Vagina (tissue), 2 donors: Measurements from ENCODE around the gene CNGB1. TPM values are rescaled to one million over a fixed set of nuclear protein-coding genes. Genes with fewer than 3 reads are reported as not detected.

Experiments
- DNase-seq, 2 donors: peaks; one replicate each; pipeline ENCODE4 v3.0.0-alpha.2; 2017; ENCODE audit errors: extremely low spot score in 2 of 2
- H3K27ac ChIP-seq: fragments of 200-600 bp; sonication (generic); one replicate; pipeline ENCODE4 v1.5.1; 2019
- H3K27me3 ChIP-seq: fragments of 200-600 bp; sonication (generic); one replicate; pipeline ENCODE4 v1.5.1; 2019
- H3K36me3 ChIP-seq, 2 donors: fragments of 200-600 bp; sonication (generic); one replicate each; pipeline ENCODE4 v1.5.1; 2017 to 2019
- H3K4me1 ChIP-seq: fragments of 200-600 bp; sonication (generic); one replicate; pipeline ENCODE4 v1.5.1; 2019
- H3K4me3 ChIP-seq, 2 donors: fragments of 200-600 bp; sonication (generic); 1 replicate in 1 of 2; 2 replicates in 1 of 2; pipeline ENCODE4 v1.5.1; 2016 to 2019
- H3K9me3 ChIP-seq: fragments of 200-600 bp; sonication (generic); one replicate; pipeline ENCODE4 v1.5.1; 2019
- POLR2A ChIP-seq, 2 donors: fragments of 450-650 bp; IDR thresholded peaks; one replicate each; pipeline ENCODE4 v1.6.1; 2017; ENCODE audit warnings: antibody characterized with exemption in 2 of 2, mild to moderate bottlenecking in 2 of 2, moderate library complexity in 2 of 2
- POLR2AphosphoS5 ChIP-seq, 2 donors: sonication (generic); formaldehyde crosslinking; IDR thresholded peaks; one replicate each; pipeline ENCODE4 v1.9.0; 2017; ENCODE audit warnings: antibody characterized with exemption in 2 of 2, mild to moderate bottlenecking in 2 of 2, low read depth in 1 of 2; ENCODE audit not compliant: insufficient read depth in 1 of 2
- intact Hi-C: fragments of 100-400 bp; cut with DNase I; formaldehyde crosslinking; loops from one replicate; pipeline ENCODE4 v1.15.1; 2023
- total RNA-seq: library from RNA; depleted of rRNA; stranded (reverse); fragments of >200 nt; gene quantifications from one replicate; pipeline ENCODE4 v1.2.3, GENCODE V29; 2016
- TF ChIP-seq, protein P1 (sequence below), 3 experiments: fragments of 450-650 bp in 2 of 3; fragments of 200-600 bp in 1 of 3; sonication (generic) in 1 of 3; IDR thresholded peaks; one replicate each; pipeline ENCODE4 v1.5.1; 2017 to 2019; ENCODE audit warnings: antibody characterized with exemption in 3 of 3, mild to moderate bottlenecking in 2 of 3, moderate library complexity in 2 of 3

Gene CNGB1
- total RNA-seq, 1 donor from 2014 or later: not detected

DNA sequence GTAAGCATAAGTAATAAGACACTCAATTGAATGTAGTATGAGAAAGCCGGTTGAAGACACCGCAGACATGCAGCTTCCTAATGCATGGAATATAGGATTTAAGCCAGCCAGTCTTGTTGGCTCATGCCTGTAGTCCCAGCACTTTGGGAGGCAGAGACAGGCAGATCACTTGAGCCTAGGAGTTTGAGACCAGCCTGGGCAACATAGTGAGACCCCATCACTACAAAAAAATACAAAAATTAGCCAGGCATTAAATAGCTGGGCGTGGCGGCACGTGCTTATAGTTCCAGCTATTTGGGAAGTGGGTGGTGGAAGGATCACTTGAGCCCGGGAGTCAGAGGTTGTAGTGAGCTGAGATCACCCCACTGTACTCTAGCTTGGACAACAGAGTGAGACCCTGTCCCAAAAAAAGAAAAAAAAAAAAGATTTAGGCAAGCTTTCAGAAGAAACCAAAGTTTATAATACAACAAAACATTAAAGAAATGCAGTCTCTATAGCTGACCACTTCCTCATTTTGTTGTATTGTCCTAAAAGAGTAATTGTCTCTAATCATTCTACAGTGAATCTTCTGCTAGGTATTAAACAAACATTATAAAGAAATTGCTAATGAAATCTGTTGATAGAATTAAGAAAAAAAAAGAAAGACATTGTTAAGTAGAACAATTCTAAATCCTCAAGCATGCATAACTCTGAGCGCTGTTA lies 100.0 kb downstream of the CNGB1 start:
- H3K9me3 ChIP-seq: no peaks in the 10 kb centered on the region
- DNase-seq: no peak
- H3K36me3 ChIP-seq: no peaks in the 10 kb centered on the region
- no peak overlapping the region for H3K27ac ChIP-seq
- H3K27me3 ChIP-seq: no peaks in the 10 kb centered on the region
- no peak overlapping the region for H3K4me3 ChIP-seq
- intact Hi-C loops: no loop called here
- no peaks in the 10 kb centered on the region for H3K4me1 ChIP-seq
- TF ChIP-seq, protein P1, sequence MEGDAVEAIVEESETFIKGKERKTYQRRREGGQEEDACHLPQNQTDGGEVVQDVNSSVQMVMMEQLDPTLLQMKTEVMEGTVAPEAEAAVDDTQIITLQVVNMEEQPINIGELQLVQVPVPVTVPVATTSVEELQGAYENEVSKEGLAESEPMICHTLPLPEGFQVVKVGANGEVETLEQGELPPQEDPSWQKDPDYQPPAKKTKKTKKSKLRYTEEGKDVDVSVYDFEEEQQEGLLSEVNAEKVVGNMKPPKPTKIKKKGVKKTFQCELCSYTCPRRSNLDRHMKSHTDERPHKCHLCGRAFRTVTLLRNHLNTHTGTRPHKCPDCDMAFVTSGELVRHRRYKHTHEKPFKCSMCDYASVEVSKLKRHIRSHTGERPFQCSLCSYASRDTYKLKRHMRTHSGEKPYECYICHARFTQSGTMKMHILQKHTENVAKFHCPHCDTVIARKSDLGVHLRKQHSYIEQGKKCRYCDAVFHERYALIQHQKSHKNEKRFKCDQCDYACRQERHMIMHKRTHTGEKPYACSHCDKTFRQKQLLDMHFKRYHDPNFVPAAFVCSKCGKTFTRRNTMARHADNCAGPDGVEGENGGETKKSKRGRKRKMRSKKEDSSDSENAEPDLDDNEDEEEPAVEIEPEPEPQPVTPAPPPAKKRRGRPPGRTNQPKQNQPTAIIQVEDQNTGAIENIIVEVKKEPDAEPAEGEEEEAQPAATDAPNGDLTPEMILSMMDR (IDR thresholded peaks at IDR 0.05): no peak
- TF ChIP-seq POLR2AphosphoS5 (IDR thresholded peaks at IDR 0.05; ENCODE audit: insufficient read depth in 1 of 2, low read depth in 1 of 2) (no peak), POLR2A (IDR thresholded peaks at IDR 0.05) (no peak)

DNA sequence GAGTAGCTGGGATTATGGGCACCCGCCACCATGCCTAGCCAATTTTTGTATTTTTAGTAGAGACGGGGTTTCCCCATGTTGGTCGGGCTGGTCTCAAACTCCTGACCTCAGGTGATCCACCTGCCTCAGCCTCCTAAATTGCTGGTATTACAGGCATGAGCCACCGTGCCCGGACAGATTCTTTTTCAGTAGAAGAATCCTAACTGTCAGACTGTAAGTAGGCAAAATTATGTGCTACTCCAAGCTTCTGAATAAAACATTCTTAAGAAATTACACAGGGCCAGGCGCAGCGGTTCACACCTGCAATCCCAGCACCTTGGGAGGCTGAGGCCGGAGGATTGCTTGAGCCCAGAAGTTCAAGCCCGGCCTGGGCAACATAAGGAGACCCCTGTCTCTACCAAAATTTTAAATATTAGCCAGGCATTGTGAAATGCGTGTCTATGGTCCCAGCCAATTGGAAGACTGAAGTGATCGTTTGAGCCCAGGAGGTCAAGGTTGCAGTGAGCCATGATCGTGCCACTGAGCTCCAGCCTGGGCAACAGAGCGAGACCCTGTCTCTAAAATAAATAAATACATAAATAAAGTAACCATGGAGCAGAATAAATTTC lies 101.9 kb downstream of the CNGB1 start:
- H3K4me3 ChIP-seq: no peak overlapping the region
- no peak for DNase-seq
- no peak for TF ChIP-seq POLR2A (IDR thresholded peaks at IDR 0.05)
- TF ChIP-seq, protein P1 (IDR thresholded peaks at IDR 0.05): no peak
- TF ChIP-seq POLR2AphosphoS5 (IDR thresholded peaks at IDR 0.05; ENCODE audit: insufficient read depth in 1 of 2, low read depth in 1 of 2): no peak
- intact Hi-C loops: no loop called here
- H3K9me3 ChIP-seq: no peaks in the 10 kb centered on the region
- no peaks in the 10 kb centered on the region for H3K27me3 ChIP-seq
- H3K4me1 ChIP-seq: no peaks in the 10 kb centered on the region
- no peaks in the 10 kb centered on the region for H3K36me3 ChIP-seq
- no peak overlapping the region for H3K27ac ChIP-seq

DNA sequence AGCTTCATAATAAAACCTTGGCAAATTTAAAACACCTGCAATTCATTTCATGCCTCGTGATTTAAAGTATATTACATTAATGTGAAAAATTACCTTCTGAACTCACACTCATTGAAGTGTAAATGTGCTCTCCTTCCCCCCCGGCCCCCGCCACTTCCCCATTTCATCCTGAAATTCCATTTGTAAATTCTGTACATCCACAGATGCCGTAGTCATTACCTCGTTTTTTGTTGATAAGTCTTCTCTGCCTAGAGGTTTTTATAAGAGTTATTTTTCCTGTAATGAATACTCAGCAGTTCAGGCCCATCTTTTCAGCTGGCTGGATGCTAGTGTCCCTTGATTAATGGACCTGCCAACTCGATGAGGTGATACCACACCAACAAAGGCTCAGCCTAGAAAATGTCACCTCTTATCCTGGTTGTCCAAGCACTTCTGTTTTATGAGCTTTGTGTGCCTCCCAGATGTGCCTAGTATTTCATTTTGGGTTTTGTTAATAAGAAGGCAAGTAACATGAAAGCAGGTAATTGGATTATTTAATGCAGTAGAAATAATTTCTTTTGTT lies 103.8 kb downstream of the CNGB1 start:
- intact Hi-C loops: no loop called here
- Histone ChIP-seq H3K27ac (no peak overlapping the region), H3K4me3 (no peak overlapping the region), H3K9me3 (no peaks in the 10 kb centered on the region), H3K36me3 (no peaks in the 10 kb centered on the region), H3K4me1 (peaks cover 5% of the 10 kb centered on the region), H3K27me3 (no peaks in the 10 kb centered on the region)
- no peak for TF ChIP-seq POLR2A (IDR thresholded peaks at IDR 0.05)
- no peak for DNase-seq

DNA sequence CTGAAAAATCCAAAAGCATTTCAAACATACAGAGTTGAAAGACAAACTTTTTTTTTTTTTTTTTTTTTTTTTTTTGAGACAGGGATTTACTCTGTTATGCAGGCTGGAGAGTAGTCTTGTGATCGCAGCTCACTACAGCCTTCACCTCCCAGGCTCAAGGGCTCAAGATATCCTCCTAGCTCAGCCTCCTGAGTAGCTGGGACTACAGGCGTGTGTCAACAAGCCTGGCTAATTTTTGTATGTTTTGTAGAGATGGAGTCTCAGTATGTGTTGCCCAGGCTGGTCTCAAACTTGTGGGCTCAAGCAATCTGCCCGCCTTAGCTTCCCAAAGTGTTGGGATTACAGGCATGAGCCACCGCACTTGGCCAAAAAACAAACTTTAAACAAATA lies 104.4 kb downstream of the CNGB1 start:
- intact Hi-C loops: no loop called here
- H3K27ac ChIP-seq: no peak overlapping the region
- H3K9me3 ChIP-seq: no peaks in the 10 kb centered on the region
- DNase-seq: no peak
- no peak overlapping the region for H3K4me3 ChIP-seq
- H3K36me3 ChIP-seq: no peaks in the 10 kb centered on the region
- H3K4me1 ChIP-seq: peaks cover 5% of the 10 kb centered on the region
- H3K27me3 ChIP-seq: no peaks in the 10 kb centered on the region
- no peak for TF ChIP-seq POLR2A (IDR thresholded peaks at IDR 0.05)
- TF ChIP-seq POLR2AphosphoS5 (IDR thresholded peaks at IDR 0.05; ENCODE audit: insufficient read depth in 1 of 2, low read depth in 1 of 2): no peak
- TF ChIP-seq, protein P1 (IDR thresholded peaks at IDR 0.05): no peak

DNA sequence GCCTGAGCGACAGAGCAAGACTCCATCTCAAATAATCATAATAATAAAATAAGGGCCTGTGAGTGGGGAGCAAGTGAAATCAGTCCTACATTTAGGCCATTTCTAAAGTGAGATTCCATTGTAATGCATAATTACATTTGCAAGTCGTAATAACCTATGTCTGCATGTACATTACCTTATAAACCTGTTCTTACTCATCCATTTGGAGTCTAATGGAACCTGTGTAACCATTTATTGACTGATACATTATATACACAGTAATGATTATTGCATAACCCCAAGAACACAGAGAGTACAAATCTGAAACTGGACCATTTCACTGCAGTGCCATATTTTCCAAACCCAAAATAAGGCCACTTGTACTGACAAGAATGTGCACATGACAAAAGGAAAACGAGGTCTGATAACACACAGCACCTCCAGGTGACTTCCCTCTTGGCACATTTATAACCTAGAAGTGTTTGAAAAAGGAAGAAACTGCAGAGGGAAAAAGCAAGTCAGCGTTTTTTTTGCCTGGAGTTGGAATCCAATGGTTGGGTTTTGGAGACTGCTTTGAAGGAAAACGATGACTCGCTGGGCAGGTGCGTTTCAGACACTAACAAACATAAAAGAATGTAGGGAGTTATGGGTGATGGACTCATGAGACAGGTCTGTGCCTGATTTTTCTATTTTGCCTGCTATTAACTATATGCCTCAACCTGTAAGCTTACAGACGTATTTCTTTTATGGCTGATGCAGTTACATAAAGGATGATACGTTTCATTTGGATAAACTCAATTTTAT lies 105.0 kb downstream of the CNGB1 start:
- Histone ChIP-seq H3K36me3 (no peaks in the 10 kb centered on the region), H3K9me3 (no peaks in the 10 kb centered on the region), H3K4me1 (peaks cover 5% of the 10 kb centered on the region), H3K27ac (no peak overlapping the region), H3K4me3 (no peak overlapping the region), H3K27me3 (no peaks in the 10 kb centered on the region)
- TF ChIP-seq, protein P1 (IDR thresholded peaks at IDR 0.05): no peak
- TF ChIP-seq POLR2AphosphoS5 (IDR thresholded peaks at IDR 0.05; ENCODE audit: insufficient read depth in 1 of 2, low read depth in 1 of 2): no peak
- no peak for TF ChIP-seq POLR2A (IDR thresholded peaks at IDR 0.05)
- intact Hi-C loops: no loop called here
- no peak for DNase-seq
